Neural crest cell (in vitro differentiated cells): Measurements from ENCODE around the gene EEF2KMT. TPM values are rescaled to one million over a fixed set of nuclear protein-coding genes. Genes with fewer than 3 reads are reported as not detected.

ENCODE experiments used
- DNase-seq: peaks from one replicate; pipeline ENCODE4 v3.0.0; 2021; ENCODE audit warnings: low read depth, mixed read lengths, low spot score
- H3K27ac Mint-ChIP-seq: one replicate; pipeline ENCODE4 v1.8.0; 2021; ENCODE audit warnings: mild to moderate bottlenecking, mixed read lengths; ENCODE audit not compliant: unreplicated experiment
- H3K27me3 Mint-ChIP-seq: 2 replicates; pipeline ENCODE4 v1.8.0; 2021; ENCODE audit warnings: low read depth, mild to moderate bottlenecking, mixed read lengths
- H3K36me3 Mint-ChIP-seq: 2 replicates; pipeline ENCODE4 v1.8.0; 2021; ENCODE audit warnings: low read depth, mild to moderate bottlenecking, mixed read lengths
- H3K4me1 Mint-ChIP-seq: 2 replicates; pipeline ENCODE4 v1.8.0; 2021; ENCODE audit warnings: mixed read lengths
- H3K4me3 Mint-ChIP-seq: one replicate; pipeline ENCODE4 v1.8.0; 2021; ENCODE audit warnings: mild to moderate bottlenecking, mixed read lengths
- H3K9me3 Mint-ChIP-seq: 2 replicates; pipeline ENCODE4 v1.8.0; 2021; ENCODE audit warnings: mixed read lengths
- CTCF ChIP-seq: fragments of 200-600 bp; sonication (generic); conservative IDR thresholded peaks from 2 replicates; pipeline ENCODE4 v1.5.0; 2021; ENCODE audit warnings: antibody characterized with exemption, mild to moderate bottlenecking
- total RNA-seq: library from RNA; stranded (reverse); gene quantifications from 2 replicates; pipeline ENCODE4 v1.2.1, GENCODE V29; 2021

EEF2KMT gene
- total RNA-seq, 1 donor from 2014 or later: 19.1 TPM

GRCh38 chr16:5042574-5043171, 54.9 kb downstream of the EEF2KMT start:
- H3K27me3 Mint-ChIP-seq: peaks cover 47% of the 10 kb centered on the region
- no peak overlapping the region for H3K4me3 Mint-ChIP-seq
- H3K36me3 Mint-ChIP-seq: no peaks in the 10 kb centered on the region
- H3K4me1 Mint-ChIP-seq: no peaks in the 10 kb centered on the region
- no peak for DNase-seq
- no peak for TF ChIP-seq CTCF
- H3K9me3 Mint-ChIP-seq: no peaks in the 10 kb centered on the region
- no peak overlapping the region for H3K27ac Mint-ChIP-seq

- H3K4me1 Mint-ChIP-seq: no peaks in the 10 kb centered on the region
These were observed 55.9 kb downstream of the EEF2KMT start for GRCh38 chr16:5041600-5042133.

GRCh38 chr16:5040451-5040850, 57.1 kb downstream of the EEF2KMT start:
- H3K9me3 Mint-ChIP-seq: no peaks in the 10 kb centered on the region
- H3K36me3 Mint-ChIP-seq: no peaks in the 10 kb centered on the region
- TF ChIP-seq CTCF: no peak
- no peak overlapping the region for H3K27ac Mint-ChIP-seq
- H3K4me3 Mint-ChIP-seq: no peak overlapping the region
- peaks cover 37% of the 10 kb centered on the region for H3K27me3 Mint-ChIP-seq
- H3K4me1 Mint-ChIP-seq: peaks cover 6% of the 10 kb centered on the region
- no peak for DNase-seq

More at GRCh38 chr16:5041600-5042133, 55.9 kb downstream of the EEF2KMT start:
- Mint-ChIP-seq H3K4me3 (no peak overlapping the region), H3K27ac (no peak overlapping the region), H3K27me3 (peaks cover 39% of the 10 kb centered on the region), H3K36me3 (no peaks in the 10 kb centered on the region), H3K9me3 (no peaks in the 10 kb centered on the region)
- no peak for DNase-seq
- TF ChIP-seq CTCF: no peak

DNA sequence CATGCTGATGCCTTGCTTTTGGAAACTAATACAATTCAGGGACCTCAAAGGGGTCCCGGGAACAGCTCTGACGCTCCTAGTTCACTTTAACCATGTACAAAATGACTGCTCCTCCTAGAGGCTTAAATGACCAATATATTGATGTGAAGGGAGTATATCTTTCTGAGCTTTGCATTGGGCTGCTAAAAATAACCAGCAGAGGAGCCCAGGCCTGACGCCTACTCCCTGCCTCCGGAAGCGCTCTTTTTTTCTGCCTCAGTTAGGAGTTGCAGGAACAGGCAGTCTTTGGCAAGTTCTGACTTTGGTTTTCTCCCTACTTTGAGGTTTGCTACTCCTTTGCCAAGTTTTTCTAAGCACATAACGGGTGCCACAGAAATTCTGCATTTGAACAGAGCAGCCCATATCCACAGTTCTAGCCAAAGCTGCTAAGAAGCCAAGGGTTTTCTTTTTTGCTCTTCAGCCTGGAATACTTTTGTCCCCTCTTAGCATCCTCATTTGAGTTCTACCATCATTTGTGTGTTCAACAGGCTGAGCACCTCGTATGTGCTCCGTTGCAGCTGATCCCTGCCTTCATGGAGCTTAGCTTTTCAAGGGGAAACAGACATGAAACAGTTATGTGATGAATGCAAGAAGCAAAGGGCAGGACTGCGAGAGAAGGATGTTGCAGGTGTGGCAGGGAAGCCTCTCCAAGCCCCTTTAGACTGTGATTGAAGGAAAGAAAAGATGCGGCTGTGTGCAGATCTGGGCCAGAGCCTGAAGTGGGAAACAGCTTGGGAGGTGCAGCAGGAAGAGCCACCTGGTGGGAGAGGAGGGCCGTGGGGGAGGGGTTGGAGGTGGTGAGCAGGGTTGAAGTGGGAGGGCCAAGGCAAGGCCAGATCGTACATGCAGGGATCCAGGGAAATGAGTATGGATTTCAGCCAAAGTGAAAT, 61.1 kb downstream of the EEF2KMT start:
- Mint-ChIP-seq H3K36me3 (no peaks in the 10 kb centered on the region), H3K27me3 (peaks cover 30% of the 10 kb centered on the region), H3K4me3 (peak overlapping the region; percentile 36), H3K27ac (no peak overlapping the region), H3K4me1 (peaks cover 28% of the 10 kb centered on the region), H3K9me3 (no peaks in the 10 kb centered on the region)
- DNase-seq: no peak
- TF ChIP-seq CTCF: no peak

DNA sequence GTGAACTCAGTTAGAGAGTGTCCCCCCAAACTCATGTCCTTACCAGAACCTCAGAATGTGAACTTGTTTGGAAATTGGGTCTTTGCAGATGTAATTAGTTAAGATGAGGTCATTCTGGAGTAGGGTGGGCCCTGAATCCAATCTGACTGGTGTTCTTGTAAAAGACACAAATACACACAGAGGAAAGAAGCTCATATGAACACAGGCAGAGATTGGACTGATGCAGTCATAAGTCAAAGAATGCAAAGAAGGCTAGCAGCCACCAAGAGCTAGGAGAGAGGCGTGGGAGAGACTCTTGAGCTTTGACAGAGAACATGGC, 61.7 kb downstream of the EEF2KMT start:
- DNase-seq: no peak
- H3K4me3 Mint-ChIP-seq: peak overlapping the region; percentile 36
- peaks cover 23% of the 10 kb centered on the region for H3K27me3 Mint-ChIP-seq
- H3K9me3 Mint-ChIP-seq: no peaks in the 10 kb centered on the region
- H3K36me3 Mint-ChIP-seq: no peaks in the 10 kb centered on the region
- peaks cover 28% of the 10 kb centered on the region for H3K4me1 Mint-ChIP-seq
- no peak overlapping the region for H3K27ac Mint-ChIP-seq
- no peak for TF ChIP-seq CTCF

Other genes starting within 250 kb of the EEF2KMT start
- 0.16 and 0.26 TPM in 2 replicates for gene PPL, start 160.6 kb downstream of the EEF2KMT start, total RNA-seq
- gene SEC14L5, start 139.5 kb downstream of the EEF2KMT start, total RNA-seq: 0.68 and 0.98 TPM in 2 replicates
- 11.0 and 15.3 TPM in 2 replicates for gene NAGPA, start 63.9 kb downstream of the EEF2KMT start, total RNA-seq
- gene C16orf89, start 31.8 kb downstream of the EEF2KMT start, total RNA-seq: not detected in 2 replicates
- 23.2 and 25.2 TPM in 2 replicates for gene ALG1, start 26.0 kb downstream of the EEF2KMT start, total RNA-seq